HG03175 (cell line): ENCODE measurements around the gene TTC28.
"Not testable (repeated sequence)": the region's sequence is repeated elsewhere in the genome, so short reads cannot be mapped to it uniquely, and the experiment has no call there.

Experiments
- ATAC-seq: cut with Tn5 transposase; IDR thresholded peaks from one replicate; pipeline ENCODE4 v1.9.1; 2021; ENCODE audit warnings: mild to moderate bottlenecking, moderate library complexity; ENCODE audit not compliant: unreplicated experiment

Gene TTC28

GRCh38 chr22:28077166-28077565 lies 602.5 kb downstream of the TTC28 start:
- ATAC-seq = no peak

GRCh38 chr22:28075358-28075981 lies 604.2 kb downstream of the TTC28 start:
- no peak for ATAC-seq

DNA sequence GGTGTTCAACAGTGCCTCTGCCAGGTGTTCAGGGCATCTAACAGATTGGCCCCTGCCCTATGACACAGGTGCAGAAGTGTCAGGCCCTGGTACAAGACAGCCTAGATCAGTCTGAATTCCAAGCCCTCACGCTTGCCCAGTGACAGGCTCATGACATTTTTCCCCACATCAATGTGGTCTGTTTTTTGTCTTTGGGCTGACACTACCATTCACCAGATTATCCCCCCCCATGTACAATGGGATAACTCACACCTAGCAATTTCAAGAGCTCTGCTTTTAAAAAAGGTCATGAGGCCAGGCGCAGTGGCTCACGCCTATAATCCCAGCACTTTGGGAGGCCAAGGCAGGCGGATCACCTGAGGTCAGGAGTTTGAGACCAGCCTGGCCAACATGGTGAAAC lies 605.1 kb downstream of the TTC28 start:
- no peak for ATAC-seq

GRCh38 chr22:28072066-28072465 lies 607.6 kb downstream of the TTC28 start:
- ATAC-seq = no peak

DNA sequence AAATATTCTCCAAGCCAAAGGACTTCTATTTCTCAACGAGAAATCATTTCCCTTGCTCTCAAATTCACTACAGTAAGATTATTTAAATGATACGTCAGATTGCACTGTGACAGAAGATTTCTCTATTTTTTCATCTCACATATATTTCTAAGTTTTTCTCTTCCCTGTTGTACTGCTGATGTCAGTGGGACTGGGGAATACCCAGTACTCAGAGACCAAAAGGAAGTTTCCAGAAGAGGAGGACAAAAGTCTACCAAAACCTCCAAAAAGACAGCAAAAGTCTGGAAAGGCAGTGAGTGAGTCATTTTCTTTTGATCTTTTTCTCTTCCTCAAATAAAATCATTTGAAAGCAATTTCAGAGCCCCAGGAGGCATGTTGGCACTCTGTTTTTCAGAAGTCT lies 610.8 kb downstream of the TTC28 start:
- no peak for ATAC-seq

- no peak for ATAC-seq
Observed at GRCh38 chr22:28064920-28065319, 614.7 kb downstream of the TTC28 start.

DNA sequence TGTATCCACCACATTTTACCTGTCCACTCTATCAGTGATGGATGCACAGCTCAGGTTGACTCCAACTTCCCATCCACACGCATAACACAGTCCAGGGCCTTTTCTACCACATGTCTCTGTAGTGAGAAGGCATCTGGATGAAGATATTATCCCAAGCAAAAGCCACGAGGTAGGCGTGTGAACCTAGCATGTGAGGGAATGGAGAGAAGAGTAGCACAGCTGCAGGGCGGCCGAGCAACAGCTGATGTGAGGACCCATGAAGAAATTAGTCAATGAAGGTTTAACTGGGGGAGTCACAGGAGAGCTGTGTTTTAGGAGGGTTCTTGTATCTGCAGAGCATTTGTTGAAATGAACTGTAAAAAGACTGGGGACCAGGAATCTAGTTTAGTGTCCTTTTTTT lies 616.0 kb downstream of the TTC28 start:
- no peak for ATAC-seq

GRCh38 chr22:28060594-28060993 lies 619.0 kb downstream of the TTC28 start:
- ATAC-seq = not testable (repeated sequence)

GRCh38 chr22:28058036-28058435 lies 621.6 kb downstream of the TTC28 start:
- no peak for ATAC-seq

DNA sequence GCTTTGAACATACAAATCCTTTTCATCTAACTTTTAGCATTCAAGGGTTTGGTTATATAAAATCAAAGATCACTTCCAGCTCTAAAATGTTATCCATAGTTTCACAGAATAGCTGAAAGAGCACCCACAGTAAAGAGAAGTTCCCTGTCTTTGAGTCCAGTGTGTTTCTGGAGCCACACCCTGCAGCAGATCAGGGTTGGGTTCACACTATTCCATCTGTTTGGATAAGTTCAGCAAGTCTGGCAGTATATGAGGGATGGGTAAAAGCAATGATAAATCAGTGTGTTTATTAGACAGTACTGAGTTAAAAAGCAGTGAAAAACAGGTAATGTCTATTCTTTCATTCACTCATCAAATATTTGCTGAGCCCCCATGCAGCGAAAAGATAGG lies 624.8 kb downstream of the TTC28 start:
- no peak for ATAC-seq

- no peak for ATAC-seq
Observed at GRCh38 chr22:28053896-28054818, 625.5 kb downstream of the TTC28 start.

GRCh38 chr22:28052825-28053269 lies 626.8 kb downstream of the TTC28 start:
- no peak for ATAC-seq

- no peak for ATAC-seq
Observed at GRCh38 chr22:28051787-28052356, 627.8 kb downstream of the TTC28 start.

DNA sequence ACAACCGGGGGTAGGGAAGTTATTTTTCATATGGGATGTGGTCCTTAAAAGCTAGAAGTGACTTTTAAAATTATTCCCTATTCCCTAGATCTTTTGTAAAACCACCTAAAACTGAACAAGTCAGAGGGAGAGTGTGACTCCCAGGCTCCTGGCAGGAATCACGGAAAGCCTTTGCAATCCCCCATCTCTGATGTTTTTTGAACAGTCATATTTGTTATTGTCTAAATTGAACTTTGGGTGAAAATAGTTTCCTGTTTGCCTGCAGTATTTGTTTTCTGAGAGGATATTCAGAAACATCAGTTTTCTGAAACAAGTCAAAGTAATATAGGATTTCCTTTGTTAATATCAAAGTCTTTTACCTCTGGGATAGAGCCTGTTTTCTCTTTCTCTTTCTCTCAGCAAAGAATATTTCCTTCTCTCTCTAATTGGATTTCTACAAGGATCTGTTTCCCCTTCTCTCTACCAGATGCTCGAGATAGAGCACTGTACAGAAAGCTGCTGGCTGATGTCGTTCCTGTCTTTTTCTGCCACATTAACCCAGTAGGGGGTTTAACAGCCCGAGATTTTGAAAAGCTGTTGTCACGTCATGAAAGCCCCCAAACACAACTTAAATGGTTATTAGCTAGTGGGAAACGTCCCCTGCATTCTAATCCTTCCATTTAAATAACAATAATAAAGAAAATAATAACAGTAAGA lies 628.4 kb downstream of the TTC28 start:
- no peak for ATAC-seq

DNA sequence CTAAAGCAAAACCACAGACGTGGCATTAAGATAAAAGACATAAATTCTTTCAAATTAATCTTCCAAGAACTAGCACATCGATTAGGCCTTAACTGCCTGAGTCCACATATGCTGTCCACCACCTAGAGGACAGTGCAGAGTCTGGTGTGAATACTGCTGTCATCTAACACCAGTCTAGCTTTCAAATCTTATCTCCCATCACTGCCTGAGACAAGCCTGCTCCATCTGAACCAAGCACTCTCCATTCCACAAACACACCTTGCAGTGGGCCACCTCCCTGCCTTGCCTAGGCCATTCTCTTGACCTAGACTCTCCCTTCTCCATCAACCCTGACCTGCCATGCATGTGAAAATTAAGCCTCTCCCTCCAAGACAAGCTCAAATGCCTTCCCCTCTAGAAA lies 631.1 kb downstream of the TTC28 start:
- ATAC-seq = no peak

DNA sequence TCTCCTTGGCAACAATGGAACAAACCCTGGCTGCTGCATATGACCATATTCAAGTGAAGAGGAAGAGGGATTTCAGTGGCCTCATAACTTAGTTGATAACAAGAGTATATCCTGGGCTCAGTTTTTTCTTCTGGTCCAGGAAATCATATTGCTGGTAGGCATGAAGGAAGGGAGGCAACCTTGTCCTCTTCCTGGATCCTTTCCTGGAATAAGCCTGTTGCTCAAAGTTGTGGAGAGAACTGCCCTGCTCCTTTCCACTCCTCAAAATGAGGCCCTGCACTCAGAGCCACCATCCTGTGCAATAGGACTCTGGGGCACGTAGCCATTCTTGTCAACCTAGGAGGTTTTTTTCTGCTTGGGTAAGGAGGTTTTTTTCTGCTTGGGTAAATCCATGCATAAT lies 631.9 kb downstream of the TTC28 start:
- no peak for ATAC-seq

DNA sequence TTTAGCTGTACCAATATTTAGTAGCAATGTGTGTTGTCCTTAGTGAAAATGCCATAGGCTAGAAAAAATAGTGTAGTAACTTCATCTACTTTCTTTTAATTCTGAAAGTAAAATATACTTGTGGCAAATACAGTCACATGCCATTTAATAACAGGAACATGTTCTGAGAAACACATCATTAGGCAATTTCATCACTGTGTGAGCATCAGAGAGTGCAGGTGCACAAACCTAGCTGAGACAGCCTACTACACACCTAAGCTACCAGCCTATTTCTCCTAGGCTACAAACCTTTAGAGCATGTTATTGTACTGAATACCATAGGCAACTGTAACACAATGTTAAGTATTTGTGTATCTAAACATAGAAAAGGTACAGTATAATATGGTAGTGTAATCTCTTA lies 633.5 kb downstream of the TTC28 start:
- ATAC-seq = no peak

DNA sequence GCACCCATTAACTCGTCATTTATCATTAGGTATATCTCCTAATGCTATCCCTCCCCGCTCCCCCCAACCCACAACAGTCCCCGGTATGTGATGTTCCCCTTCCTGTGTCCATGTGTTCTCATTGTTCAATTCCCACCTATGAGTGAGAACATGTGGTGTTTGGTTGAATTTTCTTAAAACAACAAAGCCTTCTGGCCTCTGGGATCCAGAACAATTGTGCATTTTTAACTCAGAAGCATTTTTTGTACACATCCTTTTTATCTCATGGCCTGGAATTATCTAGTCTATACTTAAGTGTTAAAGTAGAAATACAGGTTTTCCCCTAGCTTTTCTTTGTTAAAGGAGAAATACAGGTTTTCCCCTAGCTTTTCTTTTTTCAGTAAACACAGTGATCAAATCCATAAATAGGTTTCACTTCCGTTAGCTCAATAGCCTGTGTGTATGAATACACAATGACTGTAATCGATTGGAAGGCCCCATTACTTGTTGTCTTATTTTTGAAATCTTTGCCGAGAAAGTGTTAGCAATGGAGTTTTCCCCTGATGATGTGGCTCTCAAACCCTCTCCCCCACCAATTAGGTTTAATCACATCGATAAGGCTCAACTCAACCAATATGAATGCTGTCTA lies 635.0 kb downstream of the TTC28 start:
- ATAC-seq = no peak

GRCh38 chr22:28043266-28043665 lies 636.4 kb downstream of the TTC28 start:
- ATAC-seq = no peak

GRCh38 chr22:28034760-28035401 lies 644.8 kb downstream of the TTC28 start:
- ATAC-seq = no peak
